ENCODE results near the gene PLEKHA6. TPM values are rescaled to one million over a fixed set of nuclear protein-coding genes. Genes with fewer than 3 reads are reported as not detected.

The PLEKHA6 gene
- total and polyA plus RNA-seq, 7 experiments from 2014 or later = 0.05 to 1.9 (median 0.46) TPM; not detected in 1

- H3K36me3 ChIP-seq (ENCODE audit: control insufficient read depth in 2 of 3, insufficient read depth in 3 of 3, low read length in 3 of 3) = no peaks in the 10 kb centered on the region
- Mint-ChIP-seq H3K27me3 (peaks cover 0 to 5% (median 0%) of the 10 kb centered on the region in 5 donors), H3K4me1 (peaks cover 3 to 17% (median 14%) of the 10 kb centered on the region in 7 donors), H3K9me3 (no peaks in the 10 kb centered on the region), H3K27ac (no peak overlapping the region), H3K36me3 (no peaks in the 10 kb centered on the region), H3K4me3 (no peak overlapping the region)
- ChIA-PET POLR2A (no interaction called here), CTCF (interaction anchor here (1.8 kb wide), 1 partner anchor 13 kb away, joined by 7 read pairs; no protein-coding TSS in a partner anchor)
- H3K4me1 ChIP-seq (ENCODE audit: control insufficient read depth in 2 of 2, insufficient read depth in 2 of 2, low read length in 2 of 2) = peaks cover 0 to 5% of the 10 kb centered on the region in 2 donors
- ATAC-seq = no peak
- H3K27me3 ChIP-seq (ENCODE audit: control insufficient read depth in 2 of 2, insufficient read depth in 2 of 2, low read length in 2 of 2) = no peaks in the 10 kb centered on the region
- H3K4me3 ChIP-seq (ENCODE audit: low read length) = no peak overlapping the region
- DNase-seq = no peak
- no peaks in the 10 kb centered on the region for H3K9me3 ChIP-seq (ENCODE audit: control insufficient read depth in 2 of 3, low read length in 3 of 3)
- intact Hi-C loops (cut with micrococcal nuclease) = no loop called here
- H3K27ac ChIP-seq (ENCODE audit: low read depth, low read length) = no peak overlapping the region
These were observed 26.0 kb upstream of the PLEKHA6 start for GRCh38 chr1:204385727-204386126.

- H3K27ac Mint-ChIP-seq = no peak overlapping the region
- Histone ChIP-seq H3K9me3 (ENCODE audit: control insufficient read depth in 2 of 3, low read length in 3 of 3) (no peaks in the 10 kb centered on the region), H3K27me3 (ENCODE audit: control insufficient read depth in 2 of 2, insufficient read depth in 2 of 2, low read length in 2 of 2) (no peaks in the 10 kb centered on the region), H3K36me3 (ENCODE audit: control insufficient read depth in 2 of 3, insufficient read depth in 3 of 3, low read length in 3 of 3) (no peaks in the 10 kb centered on the region), H3K27ac (ENCODE audit: low read depth, low read length) (no peak overlapping the region), H3K4me1 (ENCODE audit: control insufficient read depth in 2 of 2, insufficient read depth in 2 of 2, low read length in 2 of 2) (no peaks in the 10 kb centered on the region), H3K4me3 (ENCODE audit: low read length) (no peak overlapping the region)
- ChIA-PET POLR2A (no interaction called here), CTCF (interaction anchor here (0.7 to 1.8 kb wide), 2 partner anchors 14 to 759 kb away, joined by 3 to 7 read pairs; no protein-coding TSS in a partner anchor)
- H3K4me3 Mint-ChIP-seq = no peak overlapping the region
- peaks cover 3 to 7% (median 5%) of the 10 kb centered on the region in 7 donors for H3K4me1 Mint-ChIP-seq
- ATAC-seq (no peak), DNase-seq (no peak)
- no peaks in the 10 kb centered on the region for H3K9me3 Mint-ChIP-seq
- H3K36me3 Mint-ChIP-seq = no peaks in the 10 kb centered on the region
- H3K27me3 Mint-ChIP-seq = peaks cover 0 to 13% (median 0%) of the 10 kb centered on the region in 5 donors
- intact Hi-C loops (cut with micrococcal nuclease) = no loop called here
These were observed 25.1 kb upstream of the PLEKHA6 start for GRCh38 chr1:204384636-204385352.

- Histone ChIP-seq H3K4me1 (ENCODE audit: control insufficient read depth in 2 of 2, insufficient read depth in 2 of 2, low read length in 2 of 2) (peaks cover 2 to 4% of the 10 kb centered on the region in 2 donors), H3K9me3 (ENCODE audit: control insufficient read depth in 2 of 3, low read length in 3 of 3) (no peaks in the 10 kb centered on the region), H3K27me3 (ENCODE audit: control insufficient read depth in 2 of 2, insufficient read depth in 2 of 2, low read length in 2 of 2) (no peaks in the 10 kb centered on the region), H3K4me3 (ENCODE audit: low read length) (no peak overlapping the region), H3K27ac (ENCODE audit: low read depth, low read length) (no peak overlapping the region), H3K36me3 (ENCODE audit: control insufficient read depth in 2 of 3, insufficient read depth in 3 of 3, low read length in 3 of 3) (no peaks in the 10 kb centered on the region)
- H3K9me3 Mint-ChIP-seq = no peaks in the 10 kb centered on the region
- no peaks in the 10 kb centered on the region for H3K36me3 Mint-ChIP-seq
- DNase-seq = no peak
- intact Hi-C loops (cut with micrococcal nuclease) = no loop called here
- POLR2A ChIA-PET = interaction anchor here (0.6 to 1.5 kb wide), 3 partner anchors 10 to 1249 kb away, joined by 3 to 5 read pairs (median 3); partner anchors contain the start of gene ELK4
- H3K27ac Mint-ChIP-seq = no peak overlapping the region
- no peak for ATAC-seq
- peaks cover under 1 to 9% (median 5%) of the 10 kb centered on the region in 7 donors for H3K4me1 Mint-ChIP-seq
- H3K27me3 Mint-ChIP-seq = peaks cover 0 to 25% (median under 1%) of the 10 kb centered on the region in 5 donors
- CTCF ChIA-PET = interaction anchor here (1.3 to 1.7 kb wide), 2 partner anchors 15 to 27 kb away, joined by 3 to 7 read pairs; no protein-coding TSS in a partner anchor
- H3K4me3 Mint-ChIP-seq = no peak overlapping the region
These were observed 23.6 kb upstream of the PLEKHA6 start for GRCh38 chr1:204383163-204383904.

GRCh38 chr1:204382714-204383083 lies 23.0 kb upstream of the PLEKHA6 start:
- H3K9me3 ChIP-seq (ENCODE audit: control insufficient read depth in 2 of 3, low read length in 3 of 3) = no peaks in the 10 kb centered on the region
- no peaks in the 10 kb centered on the region for H3K27me3 ChIP-seq (ENCODE audit: control insufficient read depth in 2 of 2, insufficient read depth in 2 of 2, low read length in 2 of 2)
- DNase-seq (no peak), ATAC-seq (no peak)
- peaks cover 4 to 6% of the 10 kb centered on the region in 2 donors for H3K4me1 ChIP-seq (ENCODE audit: control insufficient read depth in 2 of 2, insufficient read depth in 2 of 2, low read length in 2 of 2)
- peak overlapping the region; percentile 52 for H3K27ac ChIP-seq (ENCODE audit: low read depth, low read length)
- no peak overlapping the region for H3K27ac Mint-ChIP-seq
- H3K4me3 ChIP-seq (ENCODE audit: low read length) = peak overlapping the region; percentile 62
- H3K4me3 Mint-ChIP-seq = no peak overlapping the region
- peaks cover 0 to 5% (median 0%) of the 10 kb centered on the region in 5 donors for H3K36me3 Mint-ChIP-seq
- peaks cover 7 to 15% (median 12%) of the 10 kb centered on the region in 7 donors for H3K4me1 Mint-ChIP-seq
- peaks cover 3 to 32% (median 6%) of the 10 kb centered on the region in 5 donors for H3K27me3 Mint-ChIP-seq
- intact Hi-C loops (cut with micrococcal nuclease) = loop anchor here in 1 of 2 donors (1.0 kb wide), 2 partner anchors 9 to 16 kb away; no protein-coding TSS in a partner anchor
- no peaks in the 10 kb centered on the region for H3K9me3 Mint-ChIP-seq
- POLR2A ChIA-PET = interaction anchor here (0.6 to 1.5 kb wide), 4 partner anchors 10 to 1249 kb away, joined by 3 to 5 read pairs (median 3); partner anchors contain the start of gene ELK4
- CTCF ChIA-PET = interaction anchor here (1.3 to 3.8 kb wide), 4 partner anchors 9 to 28 kb away, joined by 3 to 15 read pairs (median 5); no protein-coding TSS in a partner anchor
- H3K36me3 ChIP-seq (ENCODE audit: control insufficient read depth in 2 of 3, insufficient read depth in 3 of 3, low read length in 3 of 3) = no peaks in the 10 kb centered on the region

GRCh38 chr1:204380293-204380831 lies 20.6 kb upstream of the PLEKHA6 start:
- no peak overlapping the region for H3K27ac ChIP-seq (ENCODE audit: low read depth, low read length)
- no peak overlapping the region for H3K4me3 Mint-ChIP-seq
- ChIA-PET POLR2A (interaction anchor here (1.2 kb wide), 1 partner anchor 11 kb away, joined by 3 read pairs; no protein-coding TSS in a partner anchor), CTCF (interaction anchor here (3.8 kb wide), 1 partner anchor 17 kb away, joined by 15 read pairs; no protein-coding TSS in a partner anchor)
- H3K4me1 Mint-ChIP-seq = peaks cover 8 to 20% (median 13%) of the 10 kb centered on the region in 7 donors
- peaks cover 0 to 9% of the 10 kb centered on the region in 2 donors for H3K27me3 ChIP-seq (ENCODE audit: control insufficient read depth in 2 of 2, insufficient read depth in 2 of 2, low read length in 2 of 2)
- H3K36me3 ChIP-seq (ENCODE audit: control insufficient read depth in 2 of 3, insufficient read depth in 3 of 3, low read length in 3 of 3) = no peaks in the 10 kb centered on the region
- peaks cover 4 to 6% of the 10 kb centered on the region in 2 donors for H3K4me1 ChIP-seq (ENCODE audit: control insufficient read depth in 2 of 2, insufficient read depth in 2 of 2, low read length in 2 of 2)
- H3K36me3 Mint-ChIP-seq = peaks cover 0 to 5% (median 0%) of the 10 kb centered on the region in 5 donors
- H3K9me3 ChIP-seq (ENCODE audit: control insufficient read depth in 2 of 3, low read length in 3 of 3) = no peaks in the 10 kb centered on the region
- no peak overlapping the region for H3K4me3 ChIP-seq (ENCODE audit: low read length)
- H3K27ac Mint-ChIP-seq = no peak overlapping the region
- intact Hi-C loops (cut with micrococcal nuclease) = no loop called here
- ATAC-seq = no peak
- no peak for DNase-seq
- peaks cover 6 to 43% (median 11%) of the 10 kb centered on the region in 5 donors for H3K27me3 Mint-ChIP-seq
- no peaks in the 10 kb centered on the region for H3K9me3 Mint-ChIP-seq
